Stomach smooth muscle (tissue), 2 donors: ENCODE measurements around the gene TBC1D9B.
A peak's percentile ranks its signal among the peaks of the same experiment; 100 is the strongest.
"Not testable (repeated sequence)": the region's sequence is repeated elsewhere in the genome, so short reads cannot be mapped to it uniquely, and the experiment has no call there.

Source experiments
- H3K27ac ChIP-seq: one replicate; pipeline ENCODE4 v1.7.0; 2013; ENCODE audit warnings: mild to moderate bottlenecking, low read length, inconsistent platforms
- H3K27me3 ChIP-seq, 2 donors: one replicate each; pipeline ENCODE4 v1.7.0; 2013; ENCODE audit warnings: low read length in 2 of 2; ENCODE audit not compliant: insufficient read depth in 2 of 2, control insufficient read depth in 1 of 2
- H3K36me3 ChIP-seq, 2 donors: one replicate each; pipeline ENCODE4 v1.7.0; 2013; ENCODE audit warnings: low read length in 2 of 2; ENCODE audit not compliant: control insufficient read depth in 2 of 2, insufficient read depth in 2 of 2
- H3K4me1 ChIP-seq: one replicate; pipeline ENCODE4 v1.7.0; 2013; ENCODE audit warnings: low read length; ENCODE audit not compliant: control insufficient read depth, insufficient read depth
- H3K4me3 ChIP-seq, 2 donors: one replicate each; pipeline ENCODE4 v1.7.0; 2013; ENCODE audit warnings: low read length in 2 of 2
- H3K9ac ChIP-seq, 2 donors: one replicate each; pipeline ENCODE4 v1.7.0; 2013; ENCODE audit warnings: low read length in 2 of 2, mild to moderate bottlenecking in 1 of 2
- H3K9me3 ChIP-seq, 2 donors: one replicate each; pipeline ENCODE4 v1.7.0; 2013; ENCODE audit warnings: low read length in 2 of 2; ENCODE audit not compliant: control insufficient read depth in 2 of 2
- donor health status: healthy.
- donor health status: Pancreatic carcinoma.

Gene TBC1D9B

GRCh38 chr5:179837076-179838011 is 70.4 kb downstream of the TBC1D9B start:
- H3K9ac ChIP-seq, result no peak overlapping the region
- H3K9me3 ChIP-seq, result no peaks in the 10 kb centered on the region
- H3K4me1 ChIP-seq, result peaks cover 7% of the 10 kb centered on the region
- peak overlapping the region; percentile 41 for H3K27ac ChIP-seq
- peaks cover 51 to 60% of the 10 kb centered on the region in 2 donors for H3K36me3 ChIP-seq
- no peaks in the 10 kb centered on the region for H3K27me3 ChIP-seq
- no peak overlapping the region for H3K4me3 ChIP-seq

- H3K9ac ChIP-seq, result peak overlapping the region in 1 of 2 donors; percentile 36
- peaks cover 51 to 64% of the 10 kb centered on the region in 2 donors for H3K36me3 ChIP-seq
- no peaks in the 10 kb centered on the region for H3K9me3 ChIP-seq
- H3K27ac ChIP-seq, result peak overlapping the region; percentile 41
- peaks cover 7% of the 10 kb centered on the region for H3K4me1 ChIP-seq
- H3K4me3 ChIP-seq, result no peak overlapping the region
- no peaks in the 10 kb centered on the region for H3K27me3 ChIP-seq
Measured at GRCh38 chr5:179836225-179837019, 71.3 kb downstream of the TBC1D9B start.

DNA sequence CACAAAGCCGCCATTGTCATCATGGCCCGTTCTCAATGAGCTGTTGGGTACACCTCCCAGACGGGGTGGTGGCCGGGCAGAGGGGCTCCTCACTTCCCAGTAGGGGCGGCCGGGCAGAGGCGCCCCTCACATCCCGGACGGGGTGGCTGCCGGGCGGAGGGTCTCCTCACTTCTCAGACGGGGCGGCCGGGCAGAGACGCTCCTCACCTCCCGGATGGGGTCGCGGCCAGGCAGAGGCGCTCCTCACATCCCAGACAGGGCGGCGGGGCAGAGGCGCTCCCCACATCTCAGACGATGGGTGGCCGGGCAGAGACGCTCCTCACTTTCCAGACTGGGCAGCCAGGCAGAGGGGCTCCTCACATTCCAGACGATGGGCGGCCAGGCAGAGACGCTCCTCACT is 72.8 kb downstream of the TBC1D9B start:
- H3K4me1 ChIP-seq, H3K27me3 ChIP-seq: not testable (repeated sequence)
- peaks cover 56 to 64% of the 10 kb centered on the region in 2 donors for H3K36me3 ChIP-seq

DNA sequence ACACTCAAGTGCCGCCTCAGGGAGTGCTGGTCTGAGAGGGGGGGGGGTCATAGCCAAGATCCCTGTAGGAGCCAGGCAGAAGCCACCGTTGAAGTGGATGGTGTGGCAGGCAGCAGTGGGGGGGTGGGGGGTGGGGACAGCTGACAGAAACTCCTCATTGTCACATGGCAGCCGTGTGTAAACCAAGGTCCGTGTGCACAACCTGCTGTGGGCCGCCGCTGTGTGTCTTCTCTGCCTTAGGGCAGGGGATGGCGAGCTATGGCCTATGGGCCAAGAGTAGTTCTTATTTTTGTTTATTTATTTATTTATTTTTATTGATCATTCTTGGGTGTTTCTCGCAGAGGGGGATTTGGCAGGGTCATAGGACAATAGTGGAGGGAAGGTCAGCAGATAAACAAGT is 73.6 kb downstream of the TBC1D9B start:
- Histone ChIP-seq H3K4me1 (peaks cover 7% of the 10 kb centered on the region), H3K9ac (no peak overlapping the region), H3K4me3 (no peak overlapping the region), H3K9me3 (no peaks in the 10 kb centered on the region), H3K27ac (no peak overlapping the region), H3K27me3 (no peaks in the 10 kb centered on the region), H3K36me3 (peaks cover 63 to 66% of the 10 kb centered on the region in 2 donors)

More for the DNA sequence above, 72.8 kb downstream of the TBC1D9B start:
- not testable (repeated sequence) for H3K9ac ChIP-seq, H3K27ac ChIP-seq, H3K4me3 ChIP-seq, H3K9me3 ChIP-seq

DNA sequence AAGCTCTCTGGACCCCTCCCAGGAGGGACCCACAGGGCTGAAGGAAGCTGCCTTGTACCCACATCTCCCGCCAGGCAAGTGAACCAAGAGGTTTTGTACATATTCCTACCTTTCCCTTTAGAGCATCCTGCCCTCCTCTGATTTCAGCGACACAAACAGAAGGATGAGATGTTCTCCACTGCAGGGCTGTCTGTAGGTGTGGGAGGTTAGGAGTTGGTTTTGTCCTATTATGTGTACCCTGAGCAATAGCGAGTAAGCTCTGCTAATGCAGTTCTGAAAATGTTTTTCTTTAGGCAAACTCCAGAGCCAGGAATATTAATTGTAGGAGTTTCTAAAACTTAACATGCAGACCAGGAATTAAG is 74.0 kb downstream of the TBC1D9B start:
- peak overlapping the region; percentile 18 for H3K27ac ChIP-seq
- no peak overlapping the region for H3K9ac ChIP-seq
- H3K4me3 ChIP-seq, result no peak overlapping the region
- peaks cover 10% of the 10 kb centered on the region for H3K4me1 ChIP-seq
- no peaks in the 10 kb centered on the region for H3K27me3 ChIP-seq
- peaks cover 67 to 70% of the 10 kb centered on the region in 2 donors for H3K36me3 ChIP-seq
- no peaks in the 10 kb centered on the region for H3K9me3 ChIP-seq

DNA sequence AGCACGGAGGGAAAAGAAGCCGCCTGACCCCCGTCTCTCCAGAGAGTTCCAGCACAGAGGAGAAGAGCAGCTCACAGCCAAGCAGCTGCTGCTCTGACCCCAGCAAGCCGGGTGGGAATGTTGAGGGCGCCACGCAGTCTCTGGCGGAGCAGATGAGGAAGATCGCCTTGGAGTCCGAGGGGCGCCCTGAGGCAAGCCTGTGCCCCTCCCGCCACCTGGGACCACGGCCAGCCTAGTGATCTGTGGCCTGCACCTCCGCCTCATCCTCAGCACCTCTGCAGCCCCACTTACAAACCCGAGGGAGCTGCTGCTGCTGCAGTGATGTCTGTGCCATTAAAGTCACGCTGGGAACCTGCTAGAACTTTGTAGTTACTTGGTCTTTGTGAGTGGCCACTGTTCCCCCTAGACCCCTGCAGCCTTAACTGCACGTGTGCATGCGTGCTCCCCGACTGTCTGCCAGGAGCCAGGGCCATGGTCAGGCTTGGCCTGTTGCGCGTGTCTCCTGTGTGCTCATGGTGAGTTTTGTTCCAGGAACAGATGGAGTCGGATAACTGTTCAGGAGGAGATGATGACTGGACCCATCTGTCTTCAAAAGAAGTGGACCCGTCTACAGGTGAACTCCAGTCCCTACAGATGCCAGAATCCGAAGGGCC is 74.5 kb downstream of the TBC1D9B start:
- Histone ChIP-seq H3K9ac (no peak overlapping the region), H3K4me1 (peaks cover 10% of the 10 kb centered on the region), H3K27ac (peak overlapping the region; percentile 18), H3K4me3 (no peak overlapping the region), H3K36me3 (peaks cover 68 to 72% of the 10 kb centered on the region in 2 donors), H3K9me3 (no peaks in the 10 kb centered on the region), H3K27me3 (no peaks in the 10 kb centered on the region)

DNA sequence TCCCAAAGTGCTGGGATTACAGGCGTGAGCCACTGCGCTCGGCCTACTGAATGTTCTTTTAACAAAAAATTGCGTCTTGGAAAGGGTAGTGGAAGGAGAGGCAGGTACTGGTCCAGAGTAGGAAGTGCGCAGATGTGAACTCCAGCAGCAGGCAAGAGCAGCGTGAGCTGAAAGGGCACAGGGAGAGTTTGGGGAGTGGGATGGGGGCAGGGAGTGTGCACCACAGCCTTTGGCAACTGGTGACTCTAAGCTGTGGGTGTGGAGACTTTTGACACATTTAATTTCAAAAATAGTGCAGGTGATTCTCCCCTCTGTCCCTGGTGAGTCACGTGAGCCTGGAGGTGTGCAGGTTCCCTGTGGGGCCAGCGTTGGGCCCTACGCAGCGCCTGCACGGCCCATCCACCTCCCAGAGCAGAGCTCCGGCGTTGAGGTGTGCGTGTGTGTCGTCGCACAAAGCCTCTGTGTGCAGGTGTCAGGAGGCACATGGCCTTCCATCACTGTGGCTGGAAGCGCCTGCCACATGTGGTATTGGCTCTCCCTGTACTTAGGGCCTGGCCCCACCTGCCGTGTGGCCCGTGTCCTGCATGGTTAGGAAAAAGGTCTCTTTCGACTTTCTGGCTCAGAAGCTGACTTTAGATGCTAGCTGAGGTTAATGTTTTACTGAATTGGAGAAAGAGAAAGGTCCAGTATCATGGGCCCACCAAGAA is 75.5 kb downstream of the TBC1D9B start:
- Histone ChIP-seq H3K9ac (no peak overlapping the region), H3K27ac (no peak overlapping the region), H3K4me1 (peaks cover 15% of the 10 kb centered on the region), H3K9me3 (no peaks in the 10 kb centered on the region), H3K27me3 (no peaks in the 10 kb centered on the region), H3K4me3 (no peak overlapping the region), H3K36me3 (peaks cover 68 to 70% of the 10 kb centered on the region in 2 donors)

DNA sequence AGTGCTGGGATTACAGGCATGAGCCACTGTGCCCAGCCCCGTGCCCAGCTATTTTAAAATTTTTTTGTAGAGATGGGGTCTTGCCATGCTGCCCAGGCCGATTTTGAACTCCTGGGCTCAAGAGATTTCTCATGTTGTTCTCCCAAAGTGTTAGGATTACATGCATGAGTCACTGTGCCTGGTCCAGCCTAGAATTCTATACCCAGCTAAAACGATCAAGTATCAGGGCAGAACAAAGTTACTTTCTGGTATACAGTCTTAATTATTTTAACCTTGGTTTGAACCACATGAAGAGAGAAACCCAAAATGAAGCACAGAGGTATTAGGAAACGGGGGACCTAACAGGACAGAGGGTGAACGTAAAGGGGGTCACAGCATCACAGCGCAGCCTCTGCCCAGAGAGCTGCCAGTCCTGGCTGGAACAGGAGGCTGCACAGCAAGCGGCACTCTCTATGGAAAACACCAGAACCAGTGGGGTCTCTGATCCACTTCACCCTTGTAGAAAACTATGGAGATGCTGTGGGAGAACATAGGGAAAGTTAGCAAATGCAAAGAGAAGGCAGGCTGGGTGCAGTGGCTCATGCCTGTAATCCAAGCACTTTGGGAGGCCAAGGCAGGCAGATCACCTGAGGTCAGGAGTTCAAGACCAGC is 76.8 kb downstream of the TBC1D9B start:
- Histone ChIP-seq H3K4me3 (no peak overlapping the region), H3K27ac (no peak overlapping the region), H3K27me3 (no peaks in the 10 kb centered on the region), H3K9me3 (no peaks in the 10 kb centered on the region), H3K9ac (no peak overlapping the region), H3K4me1 (peaks cover 9% of the 10 kb centered on the region), H3K36me3 (peaks cover 62 to 65% of the 10 kb centered on the region in 2 donors)

DNA sequence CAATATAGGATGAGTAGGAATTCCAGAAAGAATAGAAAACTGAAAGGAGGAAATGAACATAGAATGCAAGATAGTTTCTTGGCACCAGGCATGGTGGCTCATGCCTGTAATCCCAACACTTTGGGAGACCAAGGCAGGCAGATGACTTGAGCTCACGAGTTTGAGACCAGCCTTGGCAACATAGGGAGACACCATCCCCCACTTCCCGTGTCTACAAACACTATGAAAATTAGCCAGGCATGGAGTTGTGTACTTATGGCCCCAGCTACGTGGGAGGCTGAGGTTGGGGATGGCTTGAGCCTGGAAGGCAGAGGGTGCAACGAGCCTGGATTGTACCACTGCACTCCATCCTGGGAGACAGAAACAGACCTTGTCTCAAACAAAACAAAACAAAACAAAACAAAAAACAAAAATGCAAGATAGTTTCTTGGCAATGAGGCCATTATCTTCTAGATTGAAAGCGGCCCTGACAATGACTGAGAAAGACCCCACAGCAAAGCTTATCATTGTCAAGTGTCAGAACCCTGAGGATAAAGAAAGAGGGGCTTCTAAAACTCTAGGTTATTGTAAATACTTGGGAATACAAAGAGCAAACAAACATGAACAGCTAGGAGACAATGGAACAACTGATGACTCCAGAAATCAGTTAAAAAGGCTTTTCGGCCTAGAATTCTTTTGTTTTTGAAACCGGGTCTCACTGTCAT is 77.8 kb downstream of the TBC1D9B start:
- H3K9ac ChIP-seq, result no peak overlapping the region
- H3K4me3 ChIP-seq, result no peak overlapping the region
- no peaks in the 10 kb centered on the region for H3K9me3 ChIP-seq
- no peak overlapping the region for H3K27ac ChIP-seq
- no peaks in the 10 kb centered on the region for H3K27me3 ChIP-seq
- peaks cover 19% of the 10 kb centered on the region for H3K4me1 ChIP-seq
- peaks cover 71 to 73% of the 10 kb centered on the region in 2 donors for H3K36me3 ChIP-seq
